ENCODE data around the gene TPMT. TPM values are rescaled to one million over a fixed set of nuclear protein-coding genes. Genes with fewer than 3 reads are reported as not detected.

TPMT gene
- total RNA-seq, 2 donors from 2014 or later, result 19.4 to 21.4 TPM

DNA sequence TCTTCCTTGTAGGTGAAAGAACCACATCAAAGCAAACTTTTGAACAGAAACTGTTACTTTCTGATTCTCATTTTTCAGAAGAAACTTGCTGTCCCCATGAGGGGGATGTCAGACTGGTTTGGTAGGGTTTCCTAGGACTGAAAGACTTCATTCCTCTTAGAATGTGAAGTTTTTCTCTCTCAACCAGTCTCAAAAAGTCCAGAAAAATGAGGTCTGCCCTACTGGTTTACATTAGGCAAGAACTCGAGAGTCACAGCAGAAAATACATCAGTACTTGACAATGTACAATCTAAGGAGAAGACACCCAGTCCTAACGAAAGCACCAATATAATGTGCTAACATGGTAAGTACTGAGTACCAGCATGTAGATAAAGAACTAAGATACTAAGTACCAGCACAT, 19.7 kb downstream of the TPMT start:
- Histone ChIP-seq H3K27ac (no peak overlapping the region), H3K36me3 (no peaks in the 10 kb centered on the region), H3K4me1 (replicated peaks) (no peaks in the 10 kb centered on the region), H3K27me3 (replicated peaks; ENCODE audit: insufficient read depth) (no peaks in the 10 kb centered on the region), H3K9me3 (no peaks in the 10 kb centered on the region), H3K4me3 (no peak overlapping the region)
- intact Hi-C loops (cut with DNase I), result no loop called here
- 83% methylated on average over 2 of the region's 2 CpGs for WGBS
- DNase-seq (ENCODE audit: low spot score), result no peak
- TF ChIP-seq POLR2AphosphoS5 (IDR thresholded peaks at IDR 0.05) (no peak), POLR2A (IDR thresholded peaks at IDR 0.05) (no peak), CTCF (IDR thresholded peaks at IDR 0.05) (no peak)

- TF ChIP-seq POLR2A (IDR thresholded peaks at IDR 0.05) (no peak), CTCF (IDR thresholded peaks at IDR 0.05) (no peak), POLR2AphosphoS5 (IDR thresholded peaks at IDR 0.05) (no peak)
- intact Hi-C loops (cut with DNase I), result no loop called here
- no peaks in the 10 kb centered on the region for H3K9me3 ChIP-seq
- H3K4me3 ChIP-seq, result no peak overlapping the region
- H3K4me1 ChIP-seq (replicated peaks), result no peaks in the 10 kb centered on the region
- no peaks in the 10 kb centered on the region for H3K27me3 ChIP-seq (replicated peaks; ENCODE audit: insufficient read depth)
- no peak overlapping the region for H3K27ac ChIP-seq
- DNase-seq (ENCODE audit: low spot score), result no peak
- 99% methylated on average over 3 of the region's 3 CpGs for WGBS
- H3K36me3 ChIP-seq, result no peaks in the 10 kb centered on the region
Measured at GRCh38 chr6:18132346-18132745, 22.5 kb downstream of the TPMT start.

- intact Hi-C loops (cut with DNase I), result loop anchor here (10.0 kb wide), 2 partner anchors 291 to 531 kb away; no protein-coding TSS in a partner anchor
- no peaks in the 10 kb centered on the region for H3K36me3 ChIP-seq
- H3K4me1 ChIP-seq (replicated peaks), result no peaks in the 10 kb centered on the region
- TF ChIP-seq POLR2A (IDR thresholded peaks at IDR 0.05) (no peak), CTCF (IDR thresholded peaks at IDR 0.05) (no peak)
- 59% methylated on average over 5 of the region's 5 CpGs for WGBS
- H3K9me3 ChIP-seq, result no peaks in the 10 kb centered on the region
- H3K27ac ChIP-seq, result no peak overlapping the region
- DNase-seq (ENCODE audit: low spot score), result no peak
- H3K4me3 ChIP-seq, result no peak overlapping the region
- no peaks in the 10 kb centered on the region for H3K27me3 ChIP-seq (replicated peaks; ENCODE audit: insufficient read depth)
Measured at GRCh38 chr6:18126121-18126520, 28.8 kb downstream of the TPMT start.

DNA sequence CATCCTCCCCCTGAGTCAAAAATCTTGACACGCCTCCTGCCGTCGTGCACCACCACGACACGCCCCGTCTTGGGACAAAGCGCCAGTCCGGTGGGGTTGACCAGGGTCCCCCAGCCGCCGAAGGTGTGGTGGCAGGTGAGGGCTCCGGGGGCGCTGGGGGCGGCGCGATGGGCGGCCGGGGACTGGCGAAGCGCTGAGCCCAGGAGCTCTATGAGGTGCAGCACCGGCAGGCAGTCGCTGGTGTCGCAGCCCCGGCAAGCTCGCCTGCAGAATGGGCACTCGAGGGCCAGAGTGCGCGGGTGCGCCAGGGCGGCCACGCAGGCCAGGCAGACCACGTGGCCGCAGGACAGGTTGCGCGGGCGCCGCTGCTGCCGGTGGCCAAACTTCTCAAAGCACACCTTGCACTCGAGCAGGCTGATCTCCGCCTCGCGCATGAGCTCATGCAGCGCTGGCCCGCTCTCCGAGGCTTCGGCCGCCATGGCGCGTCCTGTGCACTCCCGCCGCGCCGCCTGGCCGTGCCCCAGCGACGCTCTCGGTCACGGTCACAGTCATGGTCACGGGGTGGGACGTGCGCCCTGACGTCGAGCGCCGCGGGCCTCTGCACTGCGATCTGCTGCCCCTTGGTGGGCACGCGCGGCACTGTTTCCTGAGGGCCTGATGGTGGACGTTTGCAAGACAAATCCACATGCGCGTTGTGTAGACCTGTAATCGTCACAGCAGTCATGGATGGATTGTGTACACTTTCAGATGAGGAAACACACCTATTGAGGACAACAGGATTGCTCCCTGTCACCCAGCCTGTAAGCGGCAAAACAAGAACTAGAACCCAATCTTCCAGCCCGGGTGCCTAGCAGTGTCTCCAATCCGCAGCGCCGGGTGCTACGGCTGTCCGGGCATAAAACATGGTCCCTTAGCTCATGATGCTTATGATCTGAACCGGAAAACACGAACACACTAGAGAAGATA, 32.5 kb downstream of the TPMT start, which contains the start of gene NHLRC1:
Gene NHLRC1, minus strand, starts transcription at position 550 of the 966 bp plus-strand sequence. Its CDS starts 71 bp downstream, at position 479.
- Histone ChIP-seq H3K4me1 (replicated peaks) (no peaks in the 10 kb centered on the region), H3K4me3 (peak within 1 kb of the TSS; percentile 37 to 41), H3K27ac (peak within 1 kb of the TSS; percentile 3 to 35), H3K36me3 (no peaks in the 10 kb centered on the region), H3K9me3 (no peaks in the 10 kb centered on the region), H3K27me3 (replicated peaks; ENCODE audit: insufficient read depth) (no peaks in the 10 kb centered on the region)
- intact Hi-C loops (cut with DNase I), result loop anchor here (2.0 to 10.0 kb wide), 3 partner anchors 136 to 528 kb away; partner anchors contain the start of gene KIF13A
- WGBS, result 29% methylated on average over 47 of the region's 82 CpGs
- DNase-seq (ENCODE audit: low spot score), result peak; percentile 82
- TF ChIP-seq CTCF (IDR thresholded peaks at IDR 0.05), result peak; percentile 87 to 98 (median 96)
- TF ChIP-seq POLR2A (IDR thresholded peaks at IDR 0.05), result peak; percentile 53
- TF ChIP-seq POLR2AphosphoS5 (IDR thresholded peaks at IDR 0.05), result peak; percentile 86

Measured in prostate gland (tissue), 2 donors.